HL-60/S4 treated with retinoic acid at 250 ng/mL for 4 days and 3 days (cell line): ENCODE results near the gene SLC8A3.

Experiments used
- in situ Hi-C: fragments of 300-500 bp; cut with MboI; formaldehyde crosslinking; loops from 2 replicates; pipeline ENCODE4 v1.7.0; 2022; ENCODE audit warnings: low sequenced_read_pairs

SLC8A3 gene

GRCh38 chr14:70177081-70177800, 11.5 kb downstream of the SLC8A3 start:
- in situ Hi-C loops, result no loop called here

DNA sequence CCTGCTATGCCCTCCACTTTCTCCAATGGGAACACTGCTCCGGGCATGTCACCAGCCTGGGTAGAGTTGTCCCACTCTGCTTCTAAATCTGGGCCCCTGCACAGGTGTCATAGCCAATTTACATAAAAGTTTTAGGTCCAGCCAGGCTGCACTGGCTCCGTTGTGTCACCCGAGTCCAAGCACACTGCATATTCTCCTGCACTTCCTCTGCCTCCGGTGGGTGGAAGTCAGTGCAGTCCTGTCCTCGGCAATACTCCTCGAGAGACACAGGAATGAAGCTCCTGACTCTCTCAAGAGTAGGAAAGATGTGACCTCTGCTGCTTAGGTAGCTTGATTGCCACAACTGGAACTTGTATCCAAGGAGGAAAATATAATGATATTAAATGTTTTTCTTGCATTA, 15.2 kb downstream of the SLC8A3 start:
- in situ Hi-C loops, result no loop called here

- in situ Hi-C loops, result no loop called here
Observed at GRCh38 chr14:70171726-70172125, 17.0 kb downstream of the SLC8A3 start.

- in situ Hi-C loops, result no loop called here
Observed at GRCh38 chr14:70170976-70171375, 17.8 kb downstream of the SLC8A3 start.

DNA sequence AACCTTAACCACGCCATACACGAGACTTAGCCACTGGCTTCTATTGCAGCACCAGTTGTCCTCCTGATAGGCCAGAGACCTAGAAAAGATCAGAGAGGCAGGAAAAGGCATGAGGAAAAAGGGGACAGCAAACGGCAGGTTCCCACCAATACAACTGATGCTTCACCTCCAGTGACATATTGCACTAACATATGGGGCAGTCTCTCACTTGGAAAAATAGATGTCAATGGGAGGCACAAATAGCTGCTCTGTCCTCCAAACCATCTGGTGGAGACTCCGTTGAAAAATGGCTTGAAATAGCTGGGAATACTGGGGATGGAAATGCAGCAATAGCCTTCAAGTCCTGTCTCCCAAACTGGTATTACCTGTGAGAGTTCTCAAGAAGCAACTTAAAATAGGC, 20.3 kb downstream of the SLC8A3 start:
- in situ Hi-C loops, result no loop called here

- in situ Hi-C loops, result no loop called here
Observed at GRCh38 chr14:70166530-70167203, 22.1 kb downstream of the SLC8A3 start.

DNA sequence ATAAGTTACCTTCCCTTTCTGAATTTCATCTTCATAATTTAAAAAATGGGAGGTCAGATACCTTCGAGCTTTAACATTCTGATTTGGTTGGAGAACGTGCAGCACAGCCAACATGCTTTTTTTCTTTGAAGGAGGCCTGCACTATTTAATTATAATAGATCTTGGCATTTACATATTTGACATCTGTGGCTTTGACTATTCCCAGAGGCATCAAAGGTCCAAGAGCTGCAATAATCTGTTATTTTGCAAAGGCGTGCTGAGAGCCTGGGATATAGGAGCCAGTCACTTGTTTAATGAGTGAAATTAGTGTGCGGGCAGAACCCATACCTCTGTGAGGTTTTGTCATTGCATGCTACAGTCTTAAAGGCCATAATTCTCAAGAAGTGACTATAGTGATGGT, 26.4 kb downstream of the SLC8A3 start:
- in situ Hi-C loops, result no loop called here

- in situ Hi-C loops, result no loop called here
Observed at GRCh38 chr14:70156592-70156991, 32.2 kb downstream of the SLC8A3 start.

DNA sequence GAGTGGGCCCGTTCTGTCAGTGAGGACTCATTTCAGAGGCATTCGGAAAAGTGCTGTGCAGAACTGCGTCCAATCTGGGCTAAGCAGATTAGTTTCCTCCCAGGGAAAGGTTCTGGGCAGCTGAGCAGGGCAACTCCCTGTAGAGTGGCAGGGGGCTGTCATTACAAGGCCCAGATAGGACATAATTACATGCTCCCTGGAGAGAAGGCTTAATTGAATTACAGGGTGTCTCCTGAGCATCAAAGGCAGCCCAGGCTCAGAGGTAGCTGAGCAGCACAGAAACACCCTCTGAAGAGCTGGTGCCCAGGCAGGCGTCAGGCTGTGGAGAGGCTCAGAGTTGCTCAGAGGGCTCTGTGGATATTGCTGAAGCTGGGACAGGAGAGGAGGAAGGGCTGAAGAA, 36.0 kb downstream of the SLC8A3 start:
- in situ Hi-C loops, result no loop called here

DNA sequence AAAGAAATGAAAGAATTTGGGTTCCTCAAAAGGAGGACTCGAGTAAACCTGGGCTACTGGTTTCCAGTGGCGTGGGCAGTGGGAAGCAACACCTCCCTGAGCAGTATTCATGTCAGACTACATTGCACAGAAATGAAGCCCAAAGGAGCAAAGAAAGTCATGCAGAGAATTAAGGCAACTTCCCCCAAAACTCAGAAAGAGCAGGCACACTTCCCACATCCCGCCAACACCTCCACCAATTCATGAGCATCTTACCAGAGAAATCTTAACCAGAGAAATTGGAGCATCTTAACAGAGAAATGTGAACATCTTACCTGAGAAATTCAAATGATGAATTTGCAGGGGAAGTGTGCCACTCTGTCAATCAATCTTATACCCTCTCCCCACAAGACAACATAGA, 36.7 kb downstream of the SLC8A3 start:
- in situ Hi-C loops, result no loop called here

- in situ Hi-C loops, result no loop called here
Observed at GRCh38 chr14:70149596-70150165, 39.1 kb downstream of the SLC8A3 start.

GRCh38 chr14:70148911-70149595, 39.7 kb downstream of the SLC8A3 start:
- in situ Hi-C loops, result no loop called here

- in situ Hi-C loops, result no loop called here
Observed at GRCh38 chr14:70148351-70148750, 40.4 kb downstream of the SLC8A3 start.

DNA sequence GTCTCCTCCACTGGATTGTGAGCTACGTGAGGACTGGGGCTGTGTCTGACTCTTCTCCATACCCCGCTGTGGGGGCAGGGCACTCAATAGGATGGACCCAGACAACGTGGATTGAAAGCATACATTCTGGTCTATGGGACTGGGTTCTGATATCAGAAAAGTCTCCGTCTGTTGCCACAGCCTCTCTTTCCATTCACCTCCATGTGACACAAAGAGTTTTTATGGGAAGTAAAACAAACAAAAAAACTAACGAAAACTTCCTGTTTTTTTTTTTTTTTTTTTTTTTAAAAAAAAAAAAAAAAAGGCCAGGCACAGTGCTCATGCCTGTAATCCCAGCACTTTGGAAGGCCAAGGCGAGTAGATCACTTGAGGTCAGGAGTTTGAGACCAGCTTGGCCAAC, 44.7 kb downstream of the SLC8A3 start:
- in situ Hi-C loops, result no loop called here

DNA sequence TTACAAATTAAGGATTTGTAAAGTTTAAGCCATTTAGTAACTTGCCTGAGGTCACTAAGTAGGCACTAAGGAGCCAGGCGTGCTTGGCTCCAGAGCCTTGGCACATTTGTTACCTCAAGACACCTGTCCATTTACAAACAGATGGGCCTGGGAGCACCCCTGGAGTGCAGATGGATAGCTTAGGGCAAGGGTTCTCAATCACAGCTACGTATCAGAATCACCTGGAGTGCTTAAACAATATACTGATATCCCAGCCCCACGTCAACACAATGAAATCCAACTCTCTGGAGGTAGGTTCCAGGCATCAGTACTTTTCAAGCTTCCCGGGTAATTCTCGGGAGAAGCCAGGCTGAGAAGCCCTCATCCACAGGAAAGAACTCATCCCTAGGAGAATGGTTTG, 45.4 kb downstream of the SLC8A3 start:
- in situ Hi-C loops, result no loop called here

- in situ Hi-C loops, result no loop called here
Observed at GRCh38 chr14:70140614-70141013, 48.1 kb downstream of the SLC8A3 start.

- in situ Hi-C loops, result no loop called here
Observed at GRCh38 chr14:70139384-70139783, 49.4 kb downstream of the SLC8A3 start.

- in situ Hi-C loops, result no loop called here
Observed at GRCh38 chr14:70137788-70138187, 51.0 kb downstream of the SLC8A3 start.

DNA sequence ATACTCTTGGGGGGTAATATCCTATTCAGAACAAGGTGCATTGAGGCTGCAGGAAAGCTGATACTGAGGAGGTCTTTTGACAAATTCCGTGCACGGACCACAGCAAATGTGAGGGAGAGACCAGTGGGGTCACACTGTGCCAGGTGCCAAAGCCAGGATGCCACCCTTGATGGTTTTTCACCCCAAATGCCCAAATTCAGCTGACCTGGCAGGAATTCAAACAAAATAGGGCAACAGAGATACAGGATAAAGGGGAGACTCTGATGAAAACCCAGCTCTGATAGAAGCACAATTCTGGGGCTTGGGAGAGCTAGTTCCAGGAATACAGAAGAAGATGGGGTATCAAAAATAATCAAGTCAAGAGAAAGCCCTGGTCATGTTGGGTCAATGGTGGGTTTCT, 55.3 kb downstream of the SLC8A3 start:
- in situ Hi-C loops, result no loop called here

GRCh38 chr14:70130482-70130881, 58.3 kb downstream of the SLC8A3 start:
- in situ Hi-C loops, result no loop called here

DNA sequence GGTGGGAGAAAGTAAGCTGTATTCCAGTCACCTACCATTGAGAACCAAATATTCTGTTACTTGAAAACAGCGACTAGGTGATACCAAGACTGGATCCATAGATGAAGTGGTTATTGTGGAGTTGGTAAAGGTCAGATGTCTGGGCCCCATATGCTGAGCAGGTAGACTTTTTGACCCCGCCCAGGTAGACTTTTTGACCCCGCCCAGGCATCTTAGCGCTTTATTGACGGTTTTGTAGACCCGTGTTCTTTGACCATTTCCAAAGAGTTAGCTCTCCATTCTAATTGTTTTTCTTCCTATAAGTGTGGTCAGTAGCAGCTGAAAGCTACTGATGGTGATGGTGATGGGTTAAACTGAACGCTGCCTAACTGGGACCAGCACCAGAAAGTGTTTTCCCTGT, 61.6 kb downstream of the SLC8A3 start:
- in situ Hi-C loops, result no loop called here

GRCh38 chr14:70123796-70124195, 65.0 kb downstream of the SLC8A3 start:
- in situ Hi-C loops, result no loop called here
